HEK293 (cell line): ENCODE data around the gene POP7.

Experiments
- HOXA7 ChIP-seq: sonication (generic); formaldehyde crosslinking; IDR thresholded peaks from 2 replicates; pipeline ENCODE4 v1.8.1; 2022; ENCODE audit warnings: missing genetic modification reagents, borderline replicate concordance
- PRDM1 ChIP-seq: fragments of 450-650 bp; formaldehyde crosslinking; IDR thresholded peaks from 2 replicates; pipeline ENCODE4; 2016; ENCODE audit warnings: missing biosample characterization, missing genetic modification characterization
- YY1 ChIP-seq: fragments of 450-650 bp; formaldehyde crosslinking; IDR thresholded peaks from 2 replicates; pipeline ENCODE4 v1.5.1; 2018; ENCODE audit warnings: missing biosample characterization, missing genetic modification characterization
- YY2 ChIP-seq: fragments of 450-650 bp; formaldehyde crosslinking; IDR thresholded peaks from 2 replicates; pipeline ENCODE4 v1.5.1; 2016; ENCODE audit warnings: missing biosample characterization, missing genetic modification characterization
- ZBTB1 ChIP-seq: fragments of 450-650 bp; formaldehyde crosslinking; IDR thresholded peaks from 2 replicates; pipeline ENCODE4 v1.5.1; 2016; ENCODE audit warnings: missing biosample characterization, missing genetic modification characterization
- ZBTB48 ChIP-seq: fragments of 450-650 bp; formaldehyde crosslinking; IDR thresholded peaks from 2 replicates; pipeline ENCODE4 v1.5.1; 2016; ENCODE audit warnings: missing biosample characterization, missing genetic modification characterization
- ZFHX2 ChIP-seq: fragments of 450-650 bp; formaldehyde crosslinking; conservative IDR thresholded peaks from 2 replicates; pipeline ENCODE4 v1.5.1; 2016; ENCODE audit warnings: missing biosample characterization, missing genetic modification characterization
- ZFP3 ChIP-seq: fragments of 450-650 bp; formaldehyde crosslinking; IDR thresholded peaks from 2 replicates; pipeline ENCODE4 v1.5.1; 2016; ENCODE audit warnings: low read depth, missing biosample characterization, missing genetic modification characterization
- ZNF133 ChIP-seq: fragments of 450-650 bp; formaldehyde crosslinking; IDR thresholded peaks from 2 replicates; pipeline ENCODE4 v1.5.1; 2016; ENCODE audit warnings: missing biosample characterization, missing genetic modification characterization
- ZNF138 ChIP-seq: fragments of 450-650 bp; formaldehyde crosslinking; IDR thresholded peaks from 2 replicates; pipeline ENCODE4 v1.5.1; 2016; ENCODE audit warnings: missing biosample characterization, missing genetic modification characterization, borderline replicate concordance
- ZNF214 ChIP-seq: fragments of 450-650 bp; formaldehyde crosslinking; IDR thresholded peaks from 2 replicates; pipeline ENCODE4 v1.5.1; 2017; ENCODE audit warnings: missing biosample characterization, mild to moderate bottlenecking, missing genetic modification characterization, borderline replicate concordance
- ZNF223 ChIP-seq: fragments of 450-650 bp; formaldehyde crosslinking; IDR thresholded peaks from 2 replicates; pipeline ENCODE4 v1.5.1; 2016; ENCODE audit warnings: missing biosample characterization, missing genetic modification characterization
- ZNF292 ChIP-seq: fragments of 450-650 bp; formaldehyde crosslinking; IDR thresholded peaks from 2 replicates; pipeline ENCODE4 v1.5.1; 2016; ENCODE audit warnings: low read depth, missing biosample characterization, missing genetic modification characterization, borderline replicate concordance
- ZNF366 ChIP-seq: fragments of 450-650 bp; formaldehyde crosslinking; conservative IDR thresholded peaks from 2 replicates; pipeline ENCODE4 v1.5.1; 2016; ENCODE audit warnings: missing biosample characterization, missing genetic modification characterization
- ZNF391 ChIP-seq: fragments of 450-650 bp; formaldehyde crosslinking; IDR thresholded peaks from 2 replicates; pipeline ENCODE4 v1.5.1; 2016; ENCODE audit warnings: low read depth, missing biosample characterization, missing genetic modification characterization, borderline replicate concordance
- ZNF423 ChIP-seq: fragments of 450-650 bp; formaldehyde crosslinking; IDR thresholded peaks from 2 replicates; pipeline ENCODE4 v1.5.1; 2016; ENCODE audit warnings: missing biosample characterization, missing genetic modification characterization
- ZNF48 ChIP-seq: fragments of 450-650 bp; formaldehyde crosslinking; IDR thresholded peaks from 2 replicates; pipeline ENCODE4 v1.5.1; 2016; ENCODE audit warnings: missing biosample characterization, missing genetic modification characterization
- ZNF501 ChIP-seq: fragments of 450-650 bp; formaldehyde crosslinking; IDR thresholded peaks from 2 replicates; pipeline ENCODE4 v1.5.1; 2016; ENCODE audit warnings: missing biosample characterization, missing genetic modification characterization
- ZNF510 ChIP-seq: fragments of 450-650 bp; formaldehyde crosslinking; IDR thresholded peaks from 2 replicates; pipeline ENCODE4 v1.5.1; 2018; ENCODE audit warnings: mild to moderate bottlenecking, missing genetic modification characterization, missing biosample characterization; ENCODE audit not compliant: insufficient replicate concordance
- ZNF558 ChIP-seq: fragments of 450-650 bp; formaldehyde crosslinking; IDR thresholded peaks from 2 replicates; pipeline ENCODE4 v1.5.1; 2016; ENCODE audit warnings: missing biosample characterization, missing genetic modification characterization
- ZNF654 ChIP-seq: fragments of 450-650 bp; formaldehyde crosslinking; IDR thresholded peaks from 2 replicates; pipeline ENCODE4 v1.5.1; 2016; ENCODE audit warnings: low read depth, missing biosample characterization, missing genetic modification characterization
- ZNF777 ChIP-seq: fragments of 450-650 bp; formaldehyde crosslinking; IDR thresholded peaks from 2 replicates; pipeline ENCODE4 v1.5.1; 2017; ENCODE audit warnings: missing biosample characterization, missing genetic modification characterization, borderline replicate concordance
- TF ChIP-seq, protein P1 (sequence below): fragments of 450-650 bp; formaldehyde crosslinking; IDR thresholded peaks from 2 replicates; pipeline ENCODE4 v1.5.1; 2016; ENCODE audit warnings: missing biosample characterization, missing genetic modification characterization, borderline replicate concordance
- TF ChIP-seq, protein P2 (sequence below): fragments of 450-650 bp; formaldehyde crosslinking; IDR thresholded peaks from 2 replicates; pipeline ENCODE4 v1.5.1; 2016; ENCODE audit warnings: missing biosample characterization, missing genetic modification characterization
- TF ChIP-seq, protein P3 (sequence below): fragments of 450-650 bp; formaldehyde crosslinking; IDR thresholded peaks from 2 replicates; pipeline ENCODE4 v1.5.1; 2016; ENCODE audit warnings: missing biosample characterization, missing genetic modification characterization
- TF ChIP-seq, protein P4 (sequence below): fragments of 450-650 bp; formaldehyde crosslinking; IDR thresholded peaks from 2 replicates; pipeline ENCODE4 v1.5.1; 2017; ENCODE audit warnings: missing biosample characterization, missing genetic modification characterization
- TF ChIP-seq, protein P5 (sequence below): fragments of 450-650 bp; formaldehyde crosslinking; IDR thresholded peaks from 2 replicates; pipeline ENCODE4 v1.5.0; 2017; ENCODE audit warnings: missing biosample characterization, missing genetic modification characterization, borderline replicate concordance

Gene POP7

DNA sequence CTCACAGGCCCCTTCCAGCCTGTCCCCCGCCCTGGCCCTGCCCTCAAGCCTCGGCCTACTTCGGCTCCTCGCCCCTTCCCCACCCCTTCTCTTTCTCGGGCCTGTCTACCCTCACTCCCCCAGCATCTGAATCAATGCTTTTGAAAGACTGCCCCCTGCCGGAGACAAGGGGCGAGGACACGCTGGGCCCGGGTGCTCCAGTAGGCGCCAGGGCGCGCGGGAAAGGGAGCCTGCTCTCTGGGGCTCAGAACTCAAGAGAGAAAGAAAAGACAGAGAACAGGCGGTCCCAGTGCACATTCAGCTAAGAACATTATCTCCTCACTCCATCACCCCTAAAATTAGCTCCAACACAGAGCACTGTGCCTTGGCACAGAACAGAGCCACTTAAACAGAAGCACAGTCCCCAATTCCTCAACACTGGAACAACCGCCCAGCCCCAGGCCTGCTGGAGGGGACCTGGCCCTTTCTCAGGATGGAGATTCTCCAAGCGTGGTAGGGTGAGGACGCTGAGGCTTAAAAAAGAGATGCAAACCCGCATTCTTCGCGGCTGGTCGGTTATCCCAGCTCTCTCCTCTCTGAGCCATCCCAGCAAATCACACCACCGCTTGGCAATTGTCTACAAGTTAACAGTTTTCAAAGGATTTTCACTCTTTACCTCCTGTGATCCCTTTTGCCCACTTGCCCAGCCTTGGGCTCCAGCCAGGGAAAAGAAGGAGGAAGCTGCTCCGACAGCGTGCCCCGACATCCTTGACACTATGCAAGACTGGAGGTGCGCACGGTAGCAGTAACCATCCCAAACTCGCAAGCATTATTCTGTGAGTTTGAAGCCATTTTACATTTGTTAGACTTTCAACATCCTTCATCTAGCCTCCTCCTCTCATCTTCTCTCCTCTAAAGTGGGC, 14.0 kb upstream of the POP7 start (continued):
- no peak for TF ChIP-seq YY1 (tag by site-specific recombination)
- no peak for TF ChIP-seq ZNF214
- TF ChIP-seq ZNF391 (tag by site-specific recombination), result 0 out of 2 replicates have a peak, but pooled peaks have one; percentile 33
- no peak for TF ChIP-seq ZNF133 (tag by site-specific recombination)
- TF ChIP-seq ZNF366 (tag by site-specific recombination), result peak; percentile 64
- TF ChIP-seq ZFHX2 (tag by site-specific recombination), result no peak; the same call in 1 of the 2 replicates
- TF ChIP-seq ZNF48 (tag by site-specific recombination), result no peak
- TF ChIP-seq ZNF138 (tag by site-specific recombination), result no peak
- TF ChIP-seq, protein P1, sequence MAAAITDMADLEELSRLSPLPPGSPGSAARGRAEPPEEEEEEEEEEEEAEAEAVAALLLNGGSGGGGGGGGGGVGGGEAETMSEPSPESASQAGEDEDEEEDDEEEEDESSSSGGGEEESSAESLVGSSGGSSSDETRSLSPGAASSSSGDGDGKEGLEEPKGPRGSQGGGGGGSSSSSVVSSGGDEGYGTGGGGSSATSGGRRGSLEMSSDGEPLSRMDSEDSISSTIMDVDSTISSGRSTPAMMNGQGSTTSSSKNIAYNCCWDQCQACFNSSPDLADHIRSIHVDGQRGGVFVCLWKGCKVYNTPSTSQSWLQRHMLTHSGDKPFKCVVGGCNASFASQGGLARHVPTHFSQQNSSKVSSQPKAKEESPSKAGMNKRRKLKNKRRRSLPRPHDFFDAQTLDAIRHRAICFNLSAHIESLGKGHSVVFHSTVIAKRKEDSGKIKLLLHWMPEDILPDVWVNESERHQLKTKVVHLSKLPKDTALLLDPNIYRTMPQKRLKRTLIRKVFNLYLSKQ (tag by site-specific recombination), result no peak
- TF ChIP-seq ZNF223 (tag by site-specific recombination), result no peak
- TF ChIP-seq YY2 (tag by site-specific recombination), result no peak
- peak; percentile 61 for TF ChIP-seq ZNF654 (tag by site-specific recombination)
- no peak for TF ChIP-seq ZNF423 (tag by site-specific recombination)
- TF ChIP-seq ZNF510, result no peak
- TF ChIP-seq ZBTB1 (tag by site-specific recombination), result no peak
- no peak for TF ChIP-seq ZFP3 (tag by site-specific recombination)
- peak; percentile 37; the same call in 1 of the 2 replicates for TF ChIP-seq ZNF501
- TF ChIP-seq PRDM1, result 0 out of 2 replicates have a peak, but pooled peaks have one; percentile 48
- TF ChIP-seq, protein P2, sequence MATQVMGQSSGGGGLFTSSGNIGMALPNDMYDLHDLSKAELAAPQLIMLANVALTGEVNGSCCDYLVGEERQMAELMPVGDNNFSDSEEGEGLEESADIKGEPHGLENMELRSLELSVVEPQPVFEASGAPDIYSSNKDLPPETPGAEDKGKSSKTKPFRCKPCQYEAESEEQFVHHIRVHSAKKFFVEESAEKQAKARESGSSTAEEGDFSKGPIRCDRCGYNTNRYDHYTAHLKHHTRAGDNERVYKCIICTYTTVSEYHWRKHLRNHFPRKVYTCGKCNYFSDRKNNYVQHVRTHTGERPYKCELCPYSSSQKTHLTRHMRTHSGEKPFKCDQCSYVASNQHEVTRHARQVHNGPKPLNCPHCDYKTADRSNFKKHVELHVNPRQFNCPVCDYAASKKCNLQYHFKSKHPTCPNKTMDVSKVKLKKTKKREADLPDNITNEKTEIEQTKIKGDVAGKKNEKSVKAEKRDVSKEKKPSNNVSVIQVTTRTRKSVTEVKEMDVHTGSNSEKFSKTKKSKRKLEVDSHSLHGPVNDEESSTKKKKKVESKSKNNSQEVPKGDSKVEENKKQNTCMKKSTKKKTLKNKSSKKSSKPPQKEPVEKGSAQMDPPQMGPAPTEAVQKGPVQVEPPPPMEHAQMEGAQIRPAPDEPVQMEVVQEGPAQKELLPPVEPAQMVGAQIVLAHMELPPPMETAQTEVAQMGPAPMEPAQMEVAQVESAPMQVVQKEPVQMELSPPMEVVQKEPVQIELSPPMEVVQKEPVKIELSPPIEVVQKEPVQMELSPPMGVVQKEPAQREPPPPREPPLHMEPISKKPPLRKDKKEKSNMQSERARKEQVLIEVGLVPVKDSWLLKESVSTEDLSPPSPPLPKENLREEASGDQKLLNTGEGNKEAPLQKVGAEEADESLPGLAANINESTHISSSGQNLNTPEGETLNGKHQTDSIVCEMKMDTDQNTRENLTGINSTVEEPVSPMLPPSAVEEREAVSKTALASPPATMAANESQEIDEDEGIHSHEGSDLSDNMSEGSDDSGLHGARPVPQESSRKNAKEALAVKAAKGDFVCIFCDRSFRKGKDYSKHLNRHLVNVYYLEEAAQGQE (tag by site-specific recombination), result no peak
- TF ChIP-seq ZNF292 (tag by site-specific recombination), result no peak
- TF ChIP-seq, protein P3, sequence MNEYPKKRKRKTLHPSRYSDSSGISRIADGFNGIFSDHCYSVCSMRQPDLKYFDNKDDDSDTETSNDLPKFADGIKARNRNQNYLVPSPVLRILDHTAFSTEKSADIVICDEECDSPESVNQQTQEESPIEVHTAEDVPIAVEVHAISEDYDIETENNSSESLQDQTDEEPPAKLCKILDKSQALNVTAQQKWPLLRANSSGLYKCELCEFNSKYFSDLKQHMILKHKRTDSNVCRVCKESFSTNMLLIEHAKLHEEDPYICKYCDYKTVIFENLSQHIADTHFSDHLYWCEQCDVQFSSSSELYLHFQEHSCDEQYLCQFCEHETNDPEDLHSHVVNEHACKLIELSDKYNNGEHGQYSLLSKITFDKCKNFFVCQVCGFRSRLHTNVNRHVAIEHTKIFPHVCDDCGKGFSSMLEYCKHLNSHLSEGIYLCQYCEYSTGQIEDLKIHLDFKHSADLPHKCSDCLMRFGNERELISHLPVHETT (tag by site-specific recombination), result no peak
- TF ChIP-seq ZBTB48 (tag by site-specific recombination), result peak; percentile 58
- no peak for TF ChIP-seq ZNF558 (tag by site-specific recombination)
- no peak for TF ChIP-seq ZNF777 (tag by site-specific recombination)
- TF ChIP-seq, protein P4, sequence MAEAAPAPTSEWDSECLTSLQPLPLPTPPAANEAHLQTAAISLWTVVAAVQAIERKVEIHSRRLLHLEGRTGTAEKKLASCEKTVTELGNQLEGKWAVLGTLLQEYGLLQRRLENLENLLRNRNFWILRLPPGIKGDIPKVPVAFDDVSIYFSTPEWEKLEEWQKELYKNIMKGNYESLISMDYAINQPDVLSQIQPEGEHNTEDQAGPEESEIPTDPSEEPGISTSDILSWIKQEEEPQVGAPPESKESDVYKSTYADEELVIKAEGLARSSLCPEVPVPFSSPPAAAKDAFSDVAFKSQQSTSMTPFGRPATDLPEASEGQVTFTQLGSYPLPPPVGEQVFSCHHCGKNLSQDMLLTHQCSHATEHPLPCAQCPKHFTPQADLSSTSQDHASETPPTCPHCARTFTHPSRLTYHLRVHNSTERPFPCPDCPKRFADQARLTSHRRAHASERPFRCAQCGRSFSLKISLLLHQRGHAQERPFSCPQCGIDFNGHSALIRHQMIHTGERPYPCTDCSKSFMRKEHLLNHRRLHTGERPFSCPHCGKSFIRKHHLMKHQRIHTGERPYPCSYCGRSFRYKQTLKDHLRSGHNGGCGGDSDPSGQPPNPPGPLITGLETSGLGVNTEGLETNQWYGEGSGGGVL, result no peak
- no peak for TF ChIP-seq HOXA7 (CRISPR knock-in tag)
- TF ChIP-seq, protein P5, sequence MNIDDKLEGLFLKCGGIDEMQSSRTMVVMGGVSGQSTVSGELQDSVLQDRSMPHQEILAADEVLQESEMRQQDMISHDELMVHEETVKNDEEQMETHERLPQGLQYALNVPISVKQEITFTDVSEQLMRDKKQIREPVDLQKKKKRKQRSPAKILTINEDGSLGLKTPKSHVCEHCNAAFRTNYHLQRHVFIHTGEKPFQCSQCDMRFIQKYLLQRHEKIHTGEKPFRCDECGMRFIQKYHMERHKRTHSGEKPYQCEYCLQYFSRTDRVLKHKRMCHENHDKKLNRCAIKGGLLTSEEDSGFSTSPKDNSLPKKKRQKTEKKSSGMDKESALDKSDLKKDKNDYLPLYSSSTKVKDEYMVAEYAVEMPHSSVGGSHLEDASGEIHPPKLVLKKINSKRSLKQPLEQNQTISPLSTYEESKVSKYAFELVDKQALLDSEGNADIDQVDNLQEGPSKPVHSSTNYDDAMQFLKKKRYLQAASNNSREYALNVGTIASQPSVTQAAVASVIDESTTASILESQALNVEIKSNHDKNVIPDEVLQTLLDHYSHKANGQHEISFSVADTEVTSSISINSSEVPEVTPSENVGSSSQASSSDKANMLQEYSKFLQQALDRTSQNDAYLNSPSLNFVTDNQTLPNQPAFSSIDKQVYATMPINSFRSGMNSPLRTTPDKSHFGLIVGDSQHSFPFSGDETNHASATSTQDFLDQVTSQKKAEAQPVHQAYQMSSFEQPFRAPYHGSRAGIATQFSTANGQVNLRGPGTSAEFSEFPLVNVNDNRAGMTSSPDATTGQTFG (tag by site-specific recombination), result no peak
